GM06990 (cell line): ENCODE results near the gene GATA5.

ENCODE experiments used
- DNase-seq: peaks from one replicate; pipeline ENCODE4 v3.0.0-alpha.2; 2011; ENCODE audit not compliant: insufficient read length; ENCODE audit errors: extremely low read depth
- H3K27me3 ChIP-seq: replicated peaks from 2 replicates; pipeline ENCODE4 v1.6.0; 2011; ENCODE audit warnings: low read length; ENCODE audit not compliant: control insufficient read depth, insufficient read depth
- H3K36me3 ChIP-seq: 2 replicates; pipeline ENCODE4 v1.5.1; 2011; ENCODE audit warnings: low read length; ENCODE audit not compliant: control insufficient read depth, insufficient read depth
- H3K4me3 ChIP-seq: replicated peaks from 2 replicates; pipeline ENCODE4 v1.5.1; 2011; ENCODE audit warnings: low read depth, mild to moderate bottlenecking, control low read depth, low read length
- TF ChIP-seq, protein P1 (sequence below): IDR thresholded peaks from 2 replicates; pipeline ENCODE4 v1.5.1; 2011; ENCODE audit warnings: low read length, control low read depth, mild to moderate bottlenecking, inconsistent platforms; ENCODE audit not compliant: insufficient read depth, poor library complexity, severe bottlenecking

Gene GATA5

DNA sequence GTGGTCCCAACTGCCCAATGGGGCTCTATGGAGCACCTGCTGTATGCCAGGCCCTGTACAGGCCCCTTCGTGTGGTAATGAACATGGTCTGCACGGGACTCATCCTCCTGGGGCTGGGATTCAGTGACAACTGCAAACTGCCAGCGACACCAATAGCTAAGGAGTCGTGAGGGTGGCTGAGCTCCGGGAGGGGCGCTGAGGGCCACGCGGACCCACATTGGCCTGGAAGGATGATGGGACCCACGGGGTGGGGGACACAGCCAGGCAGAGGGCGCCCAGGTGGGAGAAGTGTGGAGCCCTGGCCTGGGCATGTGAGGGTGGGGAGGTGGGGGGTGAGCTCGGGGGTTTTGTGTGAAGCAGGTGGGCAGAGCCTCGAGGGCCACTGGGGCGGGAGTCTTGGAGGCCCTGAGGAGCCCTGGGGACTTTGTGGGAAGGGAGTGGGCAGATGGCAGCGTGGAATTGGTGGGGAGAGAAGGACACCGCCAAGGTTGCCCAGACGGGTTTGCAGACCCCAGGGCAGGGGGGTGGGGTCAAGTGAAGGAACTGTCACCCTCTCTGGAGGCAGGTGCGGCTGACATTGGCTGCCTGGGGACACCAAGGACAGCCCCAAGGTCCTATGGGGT lies 22.5 kb downstream of the GATA5 start:
- H3K27me3 ChIP-seq = no peaks in the 10 kb centered on the region; the same call in 1 of the 2 replicates
- H3K4me3 ChIP-seq = no peak overlapping the region
- DNase-seq = no peak
- H3K36me3 ChIP-seq = no peaks in the 10 kb centered on the region
- TF ChIP-seq, protein P1, sequence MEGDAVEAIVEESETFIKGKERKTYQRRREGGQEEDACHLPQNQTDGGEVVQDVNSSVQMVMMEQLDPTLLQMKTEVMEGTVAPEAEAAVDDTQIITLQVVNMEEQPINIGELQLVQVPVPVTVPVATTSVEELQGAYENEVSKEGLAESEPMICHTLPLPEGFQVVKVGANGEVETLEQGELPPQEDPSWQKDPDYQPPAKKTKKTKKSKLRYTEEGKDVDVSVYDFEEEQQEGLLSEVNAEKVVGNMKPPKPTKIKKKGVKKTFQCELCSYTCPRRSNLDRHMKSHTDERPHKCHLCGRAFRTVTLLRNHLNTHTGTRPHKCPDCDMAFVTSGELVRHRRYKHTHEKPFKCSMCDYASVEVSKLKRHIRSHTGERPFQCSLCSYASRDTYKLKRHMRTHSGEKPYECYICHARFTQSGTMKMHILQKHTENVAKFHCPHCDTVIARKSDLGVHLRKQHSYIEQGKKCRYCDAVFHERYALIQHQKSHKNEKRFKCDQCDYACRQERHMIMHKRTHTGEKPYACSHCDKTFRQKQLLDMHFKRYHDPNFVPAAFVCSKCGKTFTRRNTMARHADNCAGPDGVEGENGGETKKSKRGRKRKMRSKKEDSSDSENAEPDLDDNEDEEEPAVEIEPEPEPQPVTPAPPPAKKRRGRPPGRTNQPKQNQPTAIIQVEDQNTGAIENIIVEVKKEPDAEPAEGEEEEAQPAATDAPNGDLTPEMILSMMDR = no peak

DNA sequence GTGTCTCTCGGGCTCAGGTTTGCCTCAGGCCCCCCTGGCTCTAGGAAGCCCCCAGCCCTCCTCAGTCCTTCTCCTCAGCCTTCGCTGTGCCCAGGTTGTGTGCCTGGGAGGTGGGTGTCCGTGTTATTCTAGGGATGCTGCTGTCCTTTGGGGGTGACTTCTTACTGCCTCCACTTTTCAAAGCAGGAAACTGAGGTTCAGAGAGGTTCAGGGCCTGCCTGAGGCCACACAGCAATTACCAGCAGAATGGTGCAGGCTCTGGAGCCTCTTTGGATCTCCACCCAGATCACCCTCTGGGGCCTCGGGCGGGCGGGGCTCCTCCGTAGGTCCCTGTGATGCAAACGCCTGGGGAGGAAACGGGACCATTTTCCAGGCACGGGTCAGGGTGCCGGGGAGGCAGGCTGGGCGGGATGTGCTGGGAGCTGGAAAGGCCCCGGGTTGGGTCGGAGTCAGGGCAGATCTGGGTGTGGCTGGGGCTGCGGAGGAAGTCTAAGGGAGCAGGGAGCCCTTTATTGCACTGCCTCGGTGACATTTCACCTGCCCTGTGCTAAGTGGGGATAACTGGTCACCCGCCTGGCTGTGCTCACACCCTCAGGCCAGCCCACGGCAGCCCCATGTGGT lies 23.2 kb downstream of the GATA5 start:
- Histone ChIP-seq H3K36me3 (no peaks in the 10 kb centered on the region), H3K4me3 (no peak overlapping the region), H3K27me3 (no peaks in the 10 kb centered on the region; the same call in 1 of the 2 replicates)
- no peak for DNase-seq
- TF ChIP-seq, protein P1 = no peak

DNA sequence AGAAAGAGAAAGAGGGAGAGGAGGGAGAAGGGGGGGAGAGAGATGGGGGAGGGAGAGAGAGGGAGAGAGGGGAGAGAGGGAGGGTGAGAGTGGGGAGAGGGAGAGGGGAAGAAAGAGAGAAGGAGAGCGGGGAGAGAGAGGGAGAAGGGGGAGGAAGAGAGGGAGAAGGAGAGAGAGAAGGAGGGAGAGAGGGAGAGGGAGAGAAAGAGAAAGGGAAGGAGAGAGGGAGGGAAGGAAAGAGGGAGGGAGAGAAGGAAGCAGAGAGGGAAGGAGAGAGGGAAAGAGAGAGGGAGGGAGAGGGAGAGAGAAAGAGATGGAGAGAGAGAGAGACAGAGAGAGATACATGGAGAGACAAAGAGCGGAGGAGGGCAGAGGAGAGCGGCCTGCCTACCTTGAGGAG lies 23.8 kb downstream of the GATA5 start:
- no peak for DNase-seq
- TF ChIP-seq, protein P1 = no peak
- H3K36me3 ChIP-seq = no peaks in the 10 kb centered on the region
- H3K27me3 ChIP-seq = no peaks in the 10 kb centered on the region; the same call in 1 of the 2 replicates
- H3K4me3 ChIP-seq = no peak overlapping the region

DNA sequence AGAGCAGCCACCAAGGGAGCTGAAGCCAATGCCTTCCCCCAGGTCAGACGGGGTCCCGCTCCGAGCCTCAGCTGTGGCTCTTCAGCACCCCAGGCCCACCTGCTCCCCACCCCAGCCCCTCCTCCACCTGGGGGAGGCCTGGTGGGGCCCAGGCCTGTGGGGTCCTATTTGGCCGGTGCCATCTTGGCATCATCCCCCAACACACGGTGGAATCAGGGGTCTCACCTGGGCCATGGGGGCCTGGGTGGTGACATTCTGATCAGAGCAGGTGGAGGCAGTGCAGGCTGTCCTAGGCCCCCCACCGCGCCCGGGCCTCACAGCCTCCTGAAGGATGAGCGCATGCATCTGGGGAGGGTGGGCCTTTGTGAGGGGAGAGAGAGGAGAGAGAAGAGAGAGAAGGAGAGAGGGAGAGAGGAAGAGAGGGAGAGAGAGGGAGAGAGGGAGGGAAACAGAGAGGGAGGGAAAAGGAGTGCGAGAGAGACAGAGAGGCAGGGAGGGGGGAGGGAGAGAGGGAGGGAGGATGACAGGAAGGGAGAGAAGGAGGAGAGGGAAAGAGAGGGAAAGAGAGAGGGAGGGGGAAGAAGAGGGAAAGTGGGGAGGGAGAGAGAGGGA lies 24.5 kb downstream of the GATA5 start:
- no peaks in the 10 kb centered on the region for H3K36me3 ChIP-seq
- DNase-seq = no peak
- TF ChIP-seq, protein P1 = no peak
- no peak overlapping the region for H3K4me3 ChIP-seq
- H3K27me3 ChIP-seq = no peaks in the 10 kb centered on the region; the same call in 1 of the 2 replicates

DNA sequence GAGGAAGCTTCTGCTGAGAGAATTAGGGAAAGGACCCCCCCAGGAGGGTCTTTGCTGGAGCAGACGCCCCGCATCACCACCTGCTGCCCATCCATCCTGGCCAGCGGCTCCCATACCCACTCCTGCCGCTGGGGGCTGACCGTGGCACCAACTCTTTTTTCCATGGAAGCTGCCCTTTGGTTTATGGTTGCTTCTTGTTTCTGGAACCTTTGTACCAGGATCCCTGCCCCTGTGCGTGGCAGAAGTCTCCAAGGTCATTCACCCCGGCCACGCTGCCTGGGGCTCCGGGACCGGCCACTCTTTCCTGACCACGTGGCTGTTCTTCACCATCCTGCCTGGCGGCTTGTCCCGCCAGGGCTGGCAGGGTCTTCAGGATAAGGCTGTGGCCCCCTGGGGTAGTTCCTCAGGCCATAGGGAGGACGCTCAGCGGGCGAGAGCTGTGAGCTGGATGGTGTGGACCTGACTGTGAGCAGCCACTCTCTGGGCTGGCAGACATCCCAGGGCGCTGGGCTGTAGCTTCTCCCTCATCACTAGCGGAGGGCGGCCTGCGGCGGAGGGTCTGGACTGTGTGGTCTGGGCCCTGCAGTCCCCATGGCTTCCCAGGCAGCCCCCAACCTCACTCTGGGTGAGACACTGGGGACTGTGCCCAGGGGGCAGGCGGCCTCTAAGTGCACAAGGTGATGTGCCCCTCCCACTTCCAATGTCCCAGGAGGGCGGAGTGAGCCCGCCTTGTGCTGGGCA lies 25.7 kb downstream of the GATA5 start:
- Histone ChIP-seq H3K27me3 (no peaks in the 10 kb centered on the region; the same call in 1 of the 2 replicates), H3K36me3 (no peaks in the 10 kb centered on the region), H3K4me3 (no peak overlapping the region)
- TF ChIP-seq, protein P1 = peak; percentile 2
- DNase-seq = no peak
